HG03159 (cell line): ENCODE results near the gene RABGGTB.
"Not testable (repeated sequence)": the region's sequence is repeated elsewhere in the genome, so short reads cannot be mapped to it uniquely, and the experiment has no call there.

ENCODE experiments used
- ATAC-seq: cut with Tn5 transposase; IDR thresholded peaks from one replicate; pipeline ENCODE4 v1.9.1; 2021; ENCODE audit warnings: mild to moderate bottlenecking, moderate library complexity; ENCODE audit not compliant: unreplicated experiment

RABGGTB gene

GRCh38 chr1:75785983-75786853 is at the start of gene RABGGTB:
TSS of gene RABGGTB (plus strand) at chr1:75786256. CDS start at chr1:75786272, 16 bp downstream.
- ATAC-seq = peak; percentile 83

- no peak for ATAC-seq
Measured at GRCh38 chr1:75742047-75742625, 43.9 kb upstream of the RABGGTB start.

GRCh38 chr1:75745276-75745675 is 40.8 kb upstream of the RABGGTB start:
- ATAC-seq = peak; percentile 79

- not testable (repeated sequence) for ATAC-seq
Measured at GRCh38 chr1:75757210-75757609, 28.8 kb upstream of the RABGGTB start.

- ATAC-seq = not testable (repeated sequence)
Measured at GRCh38 chr1:75758543-75758942, 27.5 kb upstream of the RABGGTB start.

GRCh38 chr1:75764057-75764655 is 21.9 kb upstream of the RABGGTB start:
- ATAC-seq = no peak

- no peak for ATAC-seq
Measured at GRCh38 chr1:75765697-75766355, 20.2 kb upstream of the RABGGTB start.

- ATAC-seq = no peak
Measured at GRCh38 chr1:75768016-75768415, 18.0 kb upstream of the RABGGTB start.

GRCh38 chr1:75770761-75771160 is 15.3 kb upstream of the RABGGTB start:
- ATAC-seq = no peak

GRCh38 chr1:75771978-75772377 is 14.1 kb upstream of the RABGGTB start:
- ATAC-seq = no peak

- ATAC-seq = not testable (repeated sequence)
Measured at GRCh38 chr1:75777812-75778211, 8.2 kb upstream of the RABGGTB start.

- ATAC-seq = not testable (repeated sequence)
Measured at GRCh38 chr1:75778694-75779093, 7.4 kb upstream of the RABGGTB start.

GRCh38 chr1:75780183-75780582 is 5.9 kb upstream of the RABGGTB start:
- ATAC-seq = not testable (repeated sequence)

- ATAC-seq = not testable (repeated sequence)
Measured at GRCh38 chr1:75783920-75784319, 2.1 kb upstream of the RABGGTB start.

- peak; percentile 16 for ATAC-seq
Measured at GRCh38 chr1:75785320-75785982, 605 bp upstream of the RABGGTB start.

- ATAC-seq = no peak
Measured at GRCh38 chr1:75786901-75787493, 941 bp downstream of the RABGGTB start.

- ATAC-seq = no peak
Measured at GRCh38 chr1:75787524-75787923, 1.5 kb downstream of the RABGGTB start.

- no peak for ATAC-seq
Measured at GRCh38 chr1:75789988-75790387, 3.9 kb downstream of the RABGGTB start.

- no peak for ATAC-seq
Measured at GRCh38 chr1:75791022-75791421, 5.0 kb downstream of the RABGGTB start.

- no peak for ATAC-seq
Measured at GRCh38 chr1:75792091-75792490, 6.0 kb downstream of the RABGGTB start.
